ENCODE data around the gene TLE2.
"Not testable (repeated sequence)": the region's sequence is repeated elsewhere in the genome, so short reads cannot be mapped to it uniquely, and the experiment has no call there.

The TLE2 gene

GRCh38 chr19:3012621-3013262 is 16.3 kb downstream of the TLE2 start:
- no peak for DNase-seq

GRCh38 chr19:3012059-3012458 is 17.0 kb downstream of the TLE2 start:
- DNase-seq, result not testable (repeated sequence)

- DNase-seq, result no peak
Measured at GRCh38 chr19:3010871-3011270, 18.2 kb downstream of the TLE2 start.

- no peak for DNase-seq
Measured at GRCh38 chr19:3008994-3009393, 20.1 kb downstream of the TLE2 start.

- no peak for DNase-seq
Measured at GRCh38 chr19:3007975-3008374, 21.1 kb downstream of the TLE2 start.

- DNase-seq, result no peak
Measured at GRCh38 chr19:3006075-3006767, 22.9 kb downstream of the TLE2 start.

GRCh38 chr19:3005345-3005744 is 23.7 kb downstream of the TLE2 start:
- DNase-seq, result no peak

- no peak for DNase-seq
Measured at GRCh38 chr19:3004522-3004921, 24.6 kb downstream of the TLE2 start.

- no peak for DNase-seq
Measured at GRCh38 chr19:3003046-3003445, 26.0 kb downstream of the TLE2 start.

- no peak for DNase-seq
Measured at GRCh38 chr19:3001235-3001800, 27.8 kb downstream of the TLE2 start.

GRCh38 chr19:2998642-2999041 is 30.4 kb downstream of the TLE2 start:
- no peak for DNase-seq

GRCh38 chr19:2997720-2998119 is 31.4 kb downstream of the TLE2 start:
- no peak for DNase-seq

GRCh38 chr19:2994588-2995131 is 34.4 kb downstream of the TLE2 start:
- no peak for DNase-seq

- no peak for DNase-seq
Measured at GRCh38 chr19:2993579-2993978, 35.5 kb downstream of the TLE2 start.

GRCh38 chr19:2992958-2993357 is 36.1 kb downstream of the TLE2 start:
- no peak for DNase-seq

- DNase-seq, result not testable (repeated sequence)
Measured at GRCh38 chr19:2992333-2992732, 36.7 kb downstream of the TLE2 start.

GRCh38 chr19:2989236-2989946 is 39.7 kb downstream of the TLE2 start:
- no peak for DNase-seq

GRCh38 chr19:2988568-2988967 is 40.5 kb downstream of the TLE2 start:
- no peak for DNase-seq

- no peak for DNase-seq
Measured at GRCh38 chr19:2987797-2988196, 41.3 kb downstream of the TLE2 start.

GRCh38 chr19:2986951-2987524 is 42.0 kb downstream of the TLE2 start:
- DNase-seq, result peak; percentile 52

GRCh38 chr19:2984215-2984528 is 44.9 kb downstream of the TLE2 start:
- DNase-seq, result no peak

GRCh38 chr19:2983351-2984214 is 45.5 kb downstream of the TLE2 start:
- DNase-seq, result peak; percentile 78
